BJ (cell line): Measurements from ENCODE around the gene C12orf43. TPM values are rescaled to one million over a fixed set of nuclear protein-coding genes. Genes with fewer than 3 reads are reported as not detected.

Source experiments
- CTCF ChIA-PET: fragments of 350-600 bp; formaldehyde crosslinking; extraction: SDS; loops from one replicate; lab custom pipeline; 2021; ENCODE audit warnings: antibody characterized with exemption, inconsistent platforms; lab: Yijun Ruan, JAX
- POLR2A ChIA-PET: fragments of 300-600 bp; sonication (Branson Sonifier 250); formaldehyde crosslinking; extraction: SDS; loops from one replicate; lab custom pipeline; 2021; ENCODE audit warnings: antibody characterized with exemption; lab: Charles Lee
- DNase-seq: peaks from one replicate; pipeline ENCODE4 v3.0.0-alpha.2; 2011; ENCODE audit warnings: low read depth
- H3K27me3 ChIP-seq: 2 replicates; pipeline ENCODE4 v1.6.0; 2011; ENCODE audit warnings: low read length; ENCODE audit not compliant: control insufficient read depth, insufficient read depth
- H3K36me3 ChIP-seq: 2 replicates; pipeline ENCODE4 v1.5.1; 2011; ENCODE audit warnings: low read length; ENCODE audit not compliant: control insufficient read depth, insufficient read depth
- H3K4me3 ChIP-seq: 2 replicates; pipeline ENCODE4 v1.5.1; 2011; ENCODE audit warnings: low read depth, mild to moderate bottlenecking, control low read depth, low read length
- CTCF ChIP-seq: IDR thresholded peaks from 2 replicates; pipeline ENCODE4 v1.5.1; 2011; ENCODE audit warnings: low read depth, mild to moderate bottlenecking, control low read depth, inconsistent platforms, low read length, moderate library complexity; ENCODE audit not compliant: insufficient read depth
- polyA plus RNA-seq: library from polyadenylated mRNA; depleted of rRNA; stranded (reverse); fragments of >200 nt; gene quantifications from 2 replicates; pipeline ENCODE4 v1.2.3, GENCODE V29; 2011

Gene C12orf43
- polyA plus RNA-seq, 1 experiment = 14.0 TPM

GRCh38 chr12:121021754-121022153 lies 5.5 kb upstream of the C12orf43 start:
- no peak for TF ChIP-seq CTCF
- no peaks in the 10 kb centered on the region for H3K36me3 ChIP-seq
- H3K4me3 ChIP-seq = no peak overlapping the region
- ChIA-PET POLR2A (no interaction called here), CTCF (no interaction called here)
- no peak for DNase-seq
- 0 out of 2 replicates have a peak, but pooled peaks cover 2% of the 10 kb centered on the region for H3K27me3 ChIP-seq

GRCh38 chr12:121018860-121019617 lies 2.8 kb upstream of the C12orf43 start:
- CTCF ChIA-PET = no interaction called here

GRCh38 chr12:121017966-121018491 lies 1.7 kb upstream of the C12orf43 start:
- no peak for TF ChIP-seq CTCF
- no peaks in the 10 kb centered on the region for H3K36me3 ChIP-seq
- 0 out of 2 replicates have a peak, but pooled peaks cover 2% of the 10 kb centered on the region for H3K27me3 ChIP-seq
- ChIA-PET POLR2A (no interaction called here), CTCF (no interaction called here)
- no peak for DNase-seq
- H3K4me3 ChIP-seq = no peak overlapping the region

More at GRCh38 chr12:121018860-121019617, 2.8 kb upstream of the C12orf43 start:
- TF ChIP-seq CTCF = no peak
- 0 out of 2 replicates have a peak, but pooled peaks cover 2% of the 10 kb centered on the region for H3K27me3 ChIP-seq
- no peak for DNase-seq
- POLR2A ChIA-PET = no interaction called here
- no peaks in the 10 kb centered on the region for H3K36me3 ChIP-seq
- no peak overlapping the region for H3K4me3 ChIP-seq

GRCh38 chr12:121013715-121014114 lies 2.6 kb downstream of the C12orf43 start:
- ChIA-PET POLR2A (no interaction called here), CTCF (interaction anchor here (0.6 to 1.1 kb wide), 2 partner anchors 9 to 769 kb away, joined by 3 to 5 read pairs; no protein-coding TSS in a partner anchor)
- no peak for TF ChIP-seq CTCF
- no peak for DNase-seq
- Histone ChIP-seq H3K27me3 (no peaks in the 10 kb centered on the region), H3K4me3 (no peak overlapping the region), H3K36me3 (peaks cover 14% of the 10 kb centered on the region)

GRCh38 chr12:121011820-121012219 lies 4.5 kb downstream of the C12orf43 start:
- no peak for TF ChIP-seq CTCF
- no peaks in the 10 kb centered on the region for H3K27me3 ChIP-seq
- POLR2A ChIA-PET = no interaction called here
- peaks cover 14% of the 10 kb centered on the region for H3K36me3 ChIP-seq
- CTCF ChIA-PET = no interaction called here
- DNase-seq = no peak
- no peak overlapping the region for H3K4me3 ChIP-seq
